Activated CD8-positive, alpha-beta memory T cell treated with anti-CD3 and anti-CD28 coated beads for 36 hours (primary cell): ENCODE measurements around the gene BABAM2. TPM values are rescaled to one million over a fixed set of nuclear protein-coding genes. Genes with fewer than 3 reads are reported as not detected.

Source experiments
- CTCF ChIA-PET: fragments of 350-600 bp; sonication (Branson Sonifier 250); formaldehyde crosslinking; loops from one replicate; lab custom pipeline; 2021; ENCODE audit warnings: antibody characterized with exemption; lab: Charles Lee
- POLR2A ChIA-PET: fragments of 350-600 bp; sonication (Branson Sonifier 250); formaldehyde crosslinking; loops from one replicate; lab custom pipeline; 2021; ENCODE audit warnings: antibody characterized with exemption; lab: Charles Lee
- total RNA-seq, 2 experiments: library from RNA; stranded (reverse); gene quantifications; one replicate each; pipeline ENCODE4 v1.2.3, GENCODE V29; 2021

The BABAM2 gene
- total RNA-seq, 2 experiments from 2014 or later: 79.4 to 79.9 TPM

DNA sequence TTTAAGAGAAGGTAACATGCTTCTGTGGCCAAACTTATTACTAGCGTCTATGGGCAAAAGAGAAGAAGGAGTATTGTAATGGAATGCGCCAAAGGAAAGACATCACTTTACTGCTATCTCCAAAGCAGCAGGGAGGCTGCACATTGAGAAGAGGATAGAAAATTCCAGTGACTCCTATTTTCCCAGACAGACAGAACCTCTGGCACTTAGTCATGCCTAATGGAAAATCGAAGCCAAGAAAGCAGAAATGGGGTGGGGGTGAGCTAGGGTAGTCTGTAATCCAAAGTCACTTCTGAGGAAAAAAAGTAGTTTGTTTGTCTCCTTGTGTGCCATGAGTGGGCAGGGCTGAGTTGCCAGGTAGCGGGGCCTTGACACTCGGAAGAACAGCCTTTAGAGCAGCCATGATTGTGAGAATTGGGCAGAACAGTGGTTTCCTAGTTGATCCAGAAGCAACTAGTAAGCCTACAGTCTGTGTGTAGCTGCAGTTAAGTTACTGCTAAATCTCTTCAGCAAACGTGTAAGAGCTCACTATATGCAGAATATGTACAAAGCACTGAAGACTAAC, 422.8 kb downstream of the BABAM2 start:
- ChIA-PET POLR2A (interaction anchor here (0.6 kb wide), 1 partner anchor 24 kb away, joined by 3 read pairs; no protein-coding TSS in a partner anchor), CTCF (no interaction called here)

DNA sequence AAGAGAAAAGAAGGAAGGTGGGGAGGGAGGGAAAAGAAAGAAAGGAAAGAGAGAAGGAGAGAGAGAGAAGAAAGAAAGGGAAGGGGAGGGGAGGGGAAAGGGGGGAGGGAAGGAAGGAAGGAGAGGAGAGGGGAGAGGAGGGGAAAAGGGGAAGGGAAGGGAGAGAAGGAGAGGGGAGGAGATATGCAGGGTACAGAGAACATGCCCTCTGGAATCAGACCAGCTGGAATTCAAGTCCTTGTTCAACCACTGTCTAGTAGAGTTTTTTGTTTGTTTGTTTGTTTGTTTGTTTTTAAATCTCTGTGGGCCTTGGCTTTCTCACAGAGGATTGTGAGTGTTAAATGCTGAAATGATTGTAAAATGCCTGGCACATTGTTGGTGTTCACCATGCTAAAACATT, 424.4 kb downstream of the BABAM2 start:
- CTCF ChIA-PET: no interaction called here
- POLR2A ChIA-PET: no interaction called here

DNA sequence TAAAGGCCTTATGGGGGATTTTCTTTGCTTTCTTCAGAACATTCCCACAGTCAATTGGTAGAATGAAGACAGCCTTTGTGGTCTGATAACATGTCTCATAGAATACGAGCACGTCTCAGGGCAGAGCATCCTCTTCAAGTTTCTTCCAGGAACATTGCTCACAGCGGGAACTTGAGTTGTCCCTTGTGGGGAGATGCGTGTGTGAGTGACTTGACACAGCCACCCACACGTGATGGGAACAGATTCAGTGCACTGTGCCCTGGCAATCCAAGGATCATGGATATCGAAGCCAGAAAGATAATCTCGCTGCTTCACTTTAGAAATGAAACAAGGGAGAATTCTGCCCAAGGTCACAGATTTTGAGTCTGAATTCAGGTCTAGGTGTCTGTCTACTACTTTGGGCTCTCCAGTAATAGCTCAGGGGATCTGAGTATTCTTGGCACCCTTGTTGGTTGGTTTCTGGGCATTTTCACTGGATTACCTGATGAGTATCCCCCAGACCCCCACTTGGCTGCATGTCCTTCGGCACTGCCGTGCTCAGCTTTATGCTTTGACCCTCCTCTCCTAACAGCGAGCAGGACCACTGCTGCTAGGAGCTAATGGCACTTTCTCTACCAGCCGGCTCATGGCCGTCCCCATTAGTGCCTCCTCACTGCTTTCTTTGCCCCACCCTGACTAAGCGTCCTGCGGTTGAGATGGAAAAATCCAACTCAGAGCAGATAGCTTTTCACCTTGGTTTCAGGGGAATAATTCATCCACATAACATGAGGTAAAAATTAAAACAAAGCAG, 426.2 kb downstream of the BABAM2 start:
- ChIA-PET POLR2A (no interaction called here), CTCF (no interaction called here)

DNA sequence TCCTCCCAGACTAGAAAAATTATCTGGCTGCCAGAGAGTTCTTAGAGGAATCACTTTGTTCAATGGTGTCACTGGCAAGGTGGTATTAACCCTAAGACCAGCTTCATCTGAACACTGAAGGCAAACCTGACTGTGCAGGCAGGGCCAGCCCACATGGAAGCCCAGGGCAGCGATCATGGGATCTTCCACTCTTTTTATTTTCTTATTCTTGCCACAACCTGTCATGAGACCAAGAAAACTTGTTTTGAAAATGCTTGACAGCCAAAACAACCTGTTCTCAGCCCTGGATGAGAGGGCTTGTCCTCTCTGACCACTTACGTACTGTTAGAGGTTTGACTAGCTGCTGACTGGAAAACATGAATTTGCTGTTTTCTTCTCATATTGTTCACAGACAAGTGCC, 426.9 kb downstream of the BABAM2 start:
- CTCF ChIA-PET: no interaction called here
- POLR2A ChIA-PET: no interaction called here

DNA sequence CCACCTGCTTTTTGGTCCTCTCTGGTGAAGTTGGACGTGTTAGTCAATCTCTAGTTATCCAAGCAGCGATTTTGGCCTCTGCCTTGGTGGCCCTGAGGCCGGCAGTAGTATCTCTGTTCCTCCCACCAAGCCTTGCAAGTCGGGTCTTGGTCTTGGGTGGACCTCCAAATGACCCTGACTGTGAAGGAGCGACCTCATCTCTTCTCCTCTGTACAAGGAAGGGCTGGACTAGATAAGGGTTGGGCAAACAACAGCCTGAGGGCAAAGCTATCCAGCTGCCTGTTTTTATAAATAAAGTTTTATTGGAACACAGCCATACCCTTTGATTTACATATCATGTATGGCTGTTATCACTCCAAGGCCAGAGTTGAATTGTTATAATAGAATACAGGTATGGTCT, 427.5 kb downstream of the BABAM2 start:
- CTCF ChIA-PET: no interaction called here
- POLR2A ChIA-PET: no interaction called here

DNA sequence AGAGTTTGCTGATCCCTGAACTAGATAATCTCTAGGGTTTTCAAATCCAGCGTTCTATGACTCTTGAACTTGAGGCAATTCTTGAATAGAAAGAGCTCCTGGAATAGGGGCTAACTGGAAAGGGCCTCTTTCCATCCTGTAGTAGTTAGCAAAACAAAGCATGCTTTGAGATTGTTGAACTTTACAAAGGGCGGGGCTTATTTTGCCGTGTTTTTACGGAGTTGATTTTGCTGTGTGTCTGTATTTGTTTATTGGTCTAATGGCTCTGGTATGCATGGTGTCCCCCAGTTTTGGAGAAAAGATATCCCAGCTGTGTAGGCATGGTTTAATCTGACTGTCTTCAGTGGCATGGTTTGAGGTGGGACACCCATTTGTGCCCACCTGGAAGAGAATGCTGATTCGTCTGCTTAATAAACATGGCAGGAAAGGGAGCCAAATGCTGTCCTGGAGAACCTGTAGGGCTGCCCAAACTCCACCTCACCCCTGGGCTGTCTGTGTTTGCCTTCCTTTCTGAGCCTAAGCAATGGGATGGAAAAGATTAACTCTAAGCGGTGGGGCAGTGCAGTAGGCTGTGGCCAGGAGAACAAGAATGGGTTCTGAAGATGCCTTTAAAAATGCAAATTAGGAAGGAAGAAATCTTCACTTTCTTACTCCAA, 428.1 kb downstream of the BABAM2 start:
- POLR2A ChIA-PET: no interaction called here
- CTCF ChIA-PET: no interaction called here

DNA sequence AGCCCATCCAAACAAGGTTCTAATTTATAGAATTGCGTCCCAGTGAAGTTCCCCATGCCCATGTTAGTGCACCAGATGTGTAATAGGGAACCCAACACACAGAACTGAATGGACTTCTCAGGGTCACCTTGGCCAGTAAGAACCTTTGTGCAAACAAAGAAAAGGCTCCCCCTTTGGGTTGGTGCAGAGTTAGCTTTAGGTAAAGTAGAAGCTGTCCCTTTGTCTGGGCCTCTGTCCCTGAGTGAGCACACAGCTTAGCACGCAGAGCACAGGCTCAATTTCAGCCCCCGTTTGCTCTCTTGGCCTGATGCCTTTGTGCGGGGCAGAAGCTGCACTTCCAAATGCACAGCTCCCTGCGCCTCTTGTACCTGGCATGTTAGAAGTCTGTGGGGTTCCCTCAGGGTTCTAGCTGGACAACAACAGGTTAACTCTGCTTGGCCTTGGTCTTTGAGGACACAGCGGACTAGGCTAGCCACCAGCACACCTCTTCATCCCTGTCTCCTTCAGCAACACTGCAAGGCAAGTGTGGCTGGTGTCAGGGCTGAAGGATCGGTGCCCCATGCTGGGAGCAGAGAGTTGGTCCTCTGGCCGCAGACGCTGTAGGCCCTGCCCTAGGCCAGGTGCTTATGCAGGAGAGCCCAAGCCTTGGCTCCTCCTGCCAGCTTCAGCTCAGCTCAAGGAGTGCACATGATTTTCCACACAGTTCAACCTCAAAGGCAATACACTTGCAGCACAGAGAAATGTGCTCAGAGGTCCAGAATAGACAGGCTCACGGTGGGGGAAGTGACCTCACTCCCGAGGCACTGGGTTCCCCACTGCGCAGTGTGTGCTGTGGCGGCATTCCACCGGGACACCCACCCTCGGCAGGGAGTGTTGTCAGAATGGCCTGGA, 428.8 kb downstream of the BABAM2 start:
- ChIA-PET CTCF (no interaction called here), POLR2A (no interaction called here)

DNA sequence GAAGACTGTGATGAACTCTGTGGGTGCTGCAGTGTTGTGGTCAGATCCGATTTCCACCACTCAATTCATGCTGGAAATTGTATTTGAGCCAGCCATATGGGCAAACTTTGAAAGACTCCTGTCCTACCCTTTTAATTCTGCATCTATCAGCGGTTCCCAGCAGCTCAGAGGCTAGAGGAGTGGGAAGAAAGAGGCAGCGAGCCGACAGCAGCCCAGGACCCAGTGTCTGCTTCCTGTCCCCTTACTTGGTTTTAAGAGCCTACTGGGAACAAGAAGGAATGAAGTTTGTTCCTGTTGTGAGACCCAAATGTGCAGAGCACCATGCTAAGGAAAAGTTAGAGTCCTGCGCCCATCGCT, 429.5 kb downstream of the BABAM2 start:
- ChIA-PET CTCF (no interaction called here), POLR2A (no interaction called here)

DNA sequence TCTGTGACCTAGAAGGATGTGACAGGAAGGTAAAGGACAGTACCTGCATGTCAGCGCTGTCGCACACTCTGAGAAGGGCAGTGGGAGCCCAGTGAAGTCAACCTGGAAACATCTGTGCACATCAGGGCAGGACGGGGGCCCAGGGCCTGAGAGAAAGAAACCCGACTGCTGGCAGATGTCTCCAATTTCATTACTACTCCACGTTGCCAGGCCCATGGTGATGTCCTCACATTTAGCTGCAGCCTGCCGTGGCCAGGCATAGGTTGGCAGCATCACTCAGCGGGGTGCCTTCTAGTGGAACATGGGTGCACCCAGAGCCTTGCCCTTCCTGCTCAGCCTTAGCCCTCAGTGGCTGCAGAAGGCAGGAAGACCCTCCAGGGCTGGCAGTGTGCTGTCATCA, 429.8 kb downstream of the BABAM2 start:
- ChIA-PET CTCF (no interaction called here), POLR2A (no interaction called here)

DNA sequence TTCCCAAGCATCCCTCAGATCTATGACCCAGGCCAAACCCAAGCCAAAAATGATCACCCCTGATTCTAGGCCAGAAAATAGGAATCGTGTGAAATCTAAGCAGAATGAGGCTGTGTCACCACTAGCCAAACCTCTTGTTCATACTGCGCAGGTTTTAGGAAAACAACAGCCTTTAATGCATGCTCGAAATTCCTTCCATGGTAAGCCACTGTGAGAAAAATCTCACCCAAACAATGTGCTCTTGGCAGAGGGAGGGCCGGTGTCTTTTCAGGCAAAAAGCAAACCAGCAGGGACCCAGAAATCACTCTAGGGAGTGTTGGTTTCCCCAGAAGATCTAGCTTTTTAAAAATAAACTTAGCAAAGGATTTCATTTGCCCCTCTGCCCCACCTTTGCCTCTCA, 430.9 kb downstream of the BABAM2 start:
- POLR2A ChIA-PET: no interaction called here
- CTCF ChIA-PET: no interaction called here

DNA sequence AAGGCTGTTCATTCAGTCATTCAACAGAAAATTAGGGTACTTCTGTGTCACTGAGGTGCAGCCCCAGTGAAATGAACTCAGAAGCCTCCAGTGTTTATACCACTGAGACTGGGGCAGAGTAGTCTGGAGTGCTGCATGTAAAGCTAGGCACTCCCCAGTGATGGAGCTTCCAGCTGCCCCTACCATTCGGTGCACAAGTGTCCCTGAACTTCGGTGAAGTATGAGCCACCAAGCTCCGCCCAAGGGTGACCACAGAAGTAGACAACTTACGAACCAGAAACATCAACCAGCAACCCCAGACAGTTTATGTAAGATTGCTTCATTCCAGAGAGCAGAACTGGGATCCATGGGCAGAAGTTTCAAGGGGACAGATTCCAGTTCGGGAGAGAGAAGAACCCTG, 431.5 kb downstream of the BABAM2 start:
- POLR2A ChIA-PET: no interaction called here
- CTCF ChIA-PET: interaction anchor here (0.7 kb wide), 1 partner anchor 467 kb away, joined by 3 read pairs; no protein-coding TSS in a partner anchor

DNA sequence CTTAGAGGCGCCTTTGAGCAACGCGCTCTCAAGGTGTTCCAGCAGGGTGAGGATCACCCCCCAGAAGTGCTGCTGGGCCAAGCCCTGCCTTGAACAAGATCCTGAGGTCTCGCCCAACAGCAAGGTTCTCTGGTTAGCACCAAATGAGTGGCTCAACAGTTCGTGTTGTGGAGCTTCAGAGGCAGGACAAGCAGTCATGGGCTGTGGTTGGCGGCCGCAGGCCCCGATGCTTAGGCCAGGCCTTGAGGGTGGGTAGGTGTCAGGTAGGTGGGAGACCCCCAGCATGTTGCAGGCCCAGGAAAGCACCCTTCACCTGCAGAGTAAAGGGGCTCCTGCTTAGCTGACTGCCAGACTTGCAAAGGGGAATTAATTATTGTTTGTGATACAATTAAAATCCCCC, 431.9 kb downstream of the BABAM2 start:
- ChIA-PET POLR2A (no interaction called here), CTCF (interaction anchor here (0.7 kb wide), 1 partner anchor 467 kb away, joined by 3 read pairs; no protein-coding TSS in a partner anchor)

DNA sequence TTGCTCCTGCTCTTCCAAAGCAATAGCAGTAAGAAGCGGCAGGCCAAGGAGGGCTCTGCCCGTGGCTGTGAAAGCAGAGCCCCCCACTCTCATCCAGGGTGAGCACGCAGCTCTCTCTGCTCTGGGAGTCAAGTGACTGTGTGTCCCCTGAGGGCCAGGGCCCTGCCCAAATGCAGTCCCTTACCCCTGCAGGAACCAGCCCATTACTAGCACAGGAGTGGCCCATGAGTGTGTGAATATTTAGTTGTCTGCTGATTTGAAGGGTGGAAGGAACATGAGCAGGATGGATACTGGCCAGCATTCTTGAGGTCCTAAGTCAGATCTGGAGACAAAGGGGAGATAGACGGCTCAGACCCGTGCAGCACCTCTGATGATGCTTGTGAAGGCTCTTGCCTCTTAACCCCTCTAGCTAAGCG, 432.5 kb downstream of the BABAM2 start:
- POLR2A ChIA-PET: no interaction called here
- CTCF ChIA-PET: no interaction called here

DNA sequence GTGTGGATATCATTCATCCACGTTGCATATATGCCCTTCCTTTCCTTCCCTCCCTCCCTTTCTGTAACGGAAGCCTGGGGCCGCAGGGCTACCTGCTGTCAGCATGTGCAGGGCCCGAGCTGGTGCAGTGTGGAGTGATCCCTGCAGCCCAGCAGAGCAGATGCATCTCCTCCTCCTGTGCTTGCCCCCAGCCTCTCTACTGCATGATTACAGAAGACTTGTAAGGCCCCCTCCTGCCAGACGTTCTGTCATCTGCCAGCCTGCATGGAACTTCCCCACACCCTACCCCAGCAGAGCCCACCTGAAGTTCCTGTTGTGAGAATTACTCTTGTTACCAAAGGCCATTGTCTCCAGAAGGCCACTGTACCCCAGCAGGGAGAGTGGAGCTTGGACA, 434.6 kb downstream of the BABAM2 start:
- ChIA-PET CTCF (no interaction called here), POLR2A (no interaction called here)

DNA sequence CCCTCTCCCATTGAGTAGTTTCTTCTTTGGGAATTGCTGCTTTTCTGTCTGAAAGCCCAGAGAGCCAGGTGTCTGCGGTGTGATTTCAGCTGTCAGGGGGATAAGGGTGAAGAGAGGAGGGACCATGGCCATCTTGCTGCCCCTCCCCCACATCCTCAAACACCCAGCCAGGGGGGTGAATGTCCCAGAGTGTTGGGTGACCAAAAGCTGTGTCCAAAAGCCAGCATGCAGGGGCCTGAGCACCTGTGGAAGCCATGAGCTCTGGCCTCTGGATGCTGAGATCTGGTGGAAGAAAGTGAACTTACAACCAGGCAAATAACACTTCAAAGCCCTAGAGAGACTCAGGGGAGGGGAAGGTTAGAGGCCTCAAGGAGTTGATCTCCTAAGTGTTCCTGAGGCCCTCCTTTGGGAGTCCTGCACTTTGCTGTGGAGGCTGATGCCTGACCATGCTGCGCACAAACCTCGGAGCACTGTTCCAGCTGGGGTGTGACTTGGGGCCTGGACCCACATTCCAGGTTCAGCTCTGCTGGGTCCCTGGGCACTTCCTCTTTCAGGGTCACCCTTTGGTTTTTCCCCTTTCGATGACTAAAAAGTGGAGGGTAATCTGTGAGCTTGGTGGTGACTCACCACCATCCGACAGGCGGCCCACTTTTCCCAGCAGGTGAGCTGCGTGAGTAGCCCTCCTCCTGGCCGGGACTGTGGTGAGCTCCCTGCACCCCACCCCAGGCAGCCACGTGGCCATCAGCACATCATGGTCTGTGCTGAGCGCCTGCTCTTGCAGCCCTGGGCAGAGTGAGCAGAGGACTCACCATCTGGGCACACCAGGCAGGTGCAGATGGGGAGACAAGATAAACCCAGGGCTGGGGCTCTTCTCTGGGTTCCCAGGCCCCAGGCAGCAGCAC, 435.3 kb downstream of the BABAM2 start:
- ChIA-PET CTCF (no interaction called here), POLR2A (no interaction called here)

DNA sequence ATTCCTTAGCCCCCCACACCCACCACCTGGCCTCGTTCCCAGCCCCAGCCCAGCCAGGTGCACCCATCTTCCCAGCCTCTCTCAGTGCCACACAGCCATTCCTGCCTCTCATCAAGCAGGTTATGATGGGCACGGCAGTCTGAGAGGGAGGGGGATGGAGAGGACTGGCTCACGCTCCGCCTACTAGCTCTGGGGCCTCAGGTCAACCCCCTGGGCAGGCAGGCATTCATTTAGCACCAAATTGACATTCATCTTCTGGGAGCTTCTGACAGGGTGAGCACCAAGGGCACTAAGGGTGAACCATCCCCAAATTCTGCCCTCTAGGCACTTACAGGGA, 435.9 kb downstream of the BABAM2 start:
- POLR2A ChIA-PET: no interaction called here

DNA sequence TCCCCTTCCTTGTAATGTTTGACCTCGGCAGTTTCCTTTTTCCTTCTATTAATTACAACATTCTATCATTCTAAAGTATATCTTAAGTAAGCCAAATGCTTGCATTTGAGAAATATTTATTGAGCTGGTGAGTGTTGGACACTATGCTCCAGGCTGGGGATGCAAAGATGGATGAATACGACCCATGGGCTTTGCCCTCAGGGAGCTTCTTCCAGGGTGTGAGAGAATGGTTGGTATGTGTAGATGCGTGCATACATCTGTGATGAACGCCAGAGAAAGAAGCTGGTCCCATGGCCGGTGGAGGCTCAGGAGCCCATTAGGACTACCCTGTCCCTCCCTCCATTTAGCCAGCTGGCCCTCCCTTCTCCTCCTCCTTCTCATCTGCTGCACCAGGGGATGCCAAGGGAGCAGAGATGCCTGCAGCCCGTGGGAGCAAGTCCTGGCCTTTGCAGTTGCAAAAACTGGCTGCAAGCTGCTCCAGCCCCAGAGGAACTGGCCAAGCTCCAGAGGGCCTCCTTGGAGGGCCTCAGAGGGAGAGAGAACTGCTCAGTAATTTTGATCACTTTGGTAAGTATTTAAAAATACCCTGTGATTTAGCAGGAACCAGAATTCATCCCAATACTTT, 436.5 kb downstream of the BABAM2 start:
- CTCF ChIA-PET: interaction anchor here (0.6 kb wide), 1 partner anchor 373 kb away, joined by 4 read pairs; no protein-coding TSS in a partner anchor
- POLR2A ChIA-PET: no interaction called here

More for the DNA sequence above, 435.9 kb downstream of the BABAM2 start:
- CTCF ChIA-PET: interaction anchor here (0.6 kb wide), 1 partner anchor 373 kb away, joined by 4 read pairs; no protein-coding TSS in a partner anchor

DNA sequence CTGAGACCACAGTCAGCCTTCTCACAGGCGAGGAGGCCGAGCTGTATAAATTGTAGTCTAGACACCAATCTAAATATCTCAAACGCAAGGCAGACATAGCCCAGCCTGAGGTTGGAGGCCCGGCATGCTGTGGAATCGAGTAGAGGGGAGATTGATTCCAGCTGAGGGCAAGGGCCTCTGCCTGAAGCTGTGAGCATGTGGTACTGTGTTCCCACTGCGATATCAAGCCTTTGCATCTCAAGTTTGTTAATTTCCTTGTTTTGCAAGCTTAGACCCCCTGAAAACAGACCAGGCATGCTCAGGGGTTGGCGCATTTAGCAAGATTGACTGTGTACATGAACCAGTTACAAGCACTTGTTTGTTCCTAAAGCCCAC, 437.0 kb downstream of the BABAM2 start:
- CTCF ChIA-PET: no interaction called here
- POLR2A ChIA-PET: no interaction called here
